ENCODE measurements around the gene EIF3A. TPM values are rescaled to one million over a fixed set of nuclear protein-coding genes. Genes with fewer than 3 reads are reported as not detected.

The EIF3A gene, protein sequence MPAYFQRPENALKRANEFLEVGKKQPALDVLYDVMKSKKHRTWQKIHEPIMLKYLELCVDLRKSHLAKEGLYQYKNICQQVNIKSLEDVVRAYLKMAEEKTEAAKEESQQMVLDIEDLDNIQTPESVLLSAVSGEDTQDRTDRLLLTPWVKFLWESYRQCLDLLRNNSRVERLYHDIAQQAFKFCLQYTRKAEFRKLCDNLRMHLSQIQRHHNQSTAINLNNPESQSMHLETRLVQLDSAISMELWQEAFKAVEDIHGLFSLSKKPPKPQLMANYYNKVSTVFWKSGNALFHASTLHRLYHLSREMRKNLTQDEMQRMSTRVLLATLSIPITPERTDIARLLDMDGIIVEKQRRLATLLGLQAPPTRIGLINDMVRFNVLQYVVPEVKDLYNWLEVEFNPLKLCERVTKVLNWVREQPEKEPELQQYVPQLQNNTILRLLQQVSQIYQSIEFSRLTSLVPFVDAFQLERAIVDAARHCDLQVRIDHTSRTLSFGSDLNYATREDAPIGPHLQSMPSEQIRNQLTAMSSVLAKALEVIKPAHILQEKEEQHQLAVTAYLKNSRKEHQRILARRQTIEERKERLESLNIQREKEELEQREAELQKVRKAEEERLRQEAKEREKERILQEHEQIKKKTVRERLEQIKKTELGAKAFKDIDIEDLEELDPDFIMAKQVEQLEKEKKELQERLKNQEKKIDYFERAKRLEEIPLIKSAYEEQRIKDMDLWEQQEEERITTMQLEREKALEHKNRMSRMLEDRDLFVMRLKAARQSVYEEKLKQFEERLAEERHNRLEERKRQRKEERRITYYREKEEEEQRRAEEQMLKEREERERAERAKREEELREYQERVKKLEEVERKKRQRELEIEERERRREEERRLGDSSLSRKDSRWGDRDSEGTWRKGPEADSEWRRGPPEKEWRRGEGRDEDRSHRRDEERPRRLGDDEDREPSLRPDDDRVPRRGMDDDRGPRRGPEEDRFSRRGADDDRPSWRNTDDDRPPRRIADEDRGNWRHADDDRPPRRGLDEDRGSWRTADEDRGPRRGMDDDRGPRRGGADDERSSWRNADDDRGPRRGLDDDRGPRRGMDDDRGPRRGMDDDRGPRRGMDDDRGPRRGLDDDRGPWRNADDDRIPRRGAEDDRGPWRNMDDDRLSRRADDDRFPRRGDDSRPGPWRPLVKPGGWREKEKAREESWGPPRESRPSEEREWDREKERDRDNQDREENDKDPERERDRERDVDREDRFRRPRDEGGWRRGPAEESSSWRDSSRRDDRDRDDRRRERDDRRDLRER (N-terminal part only)
- total RNA-seq = 100 to 1,000 TPM; 136 to 240 (median 191) TPM

DNA sequence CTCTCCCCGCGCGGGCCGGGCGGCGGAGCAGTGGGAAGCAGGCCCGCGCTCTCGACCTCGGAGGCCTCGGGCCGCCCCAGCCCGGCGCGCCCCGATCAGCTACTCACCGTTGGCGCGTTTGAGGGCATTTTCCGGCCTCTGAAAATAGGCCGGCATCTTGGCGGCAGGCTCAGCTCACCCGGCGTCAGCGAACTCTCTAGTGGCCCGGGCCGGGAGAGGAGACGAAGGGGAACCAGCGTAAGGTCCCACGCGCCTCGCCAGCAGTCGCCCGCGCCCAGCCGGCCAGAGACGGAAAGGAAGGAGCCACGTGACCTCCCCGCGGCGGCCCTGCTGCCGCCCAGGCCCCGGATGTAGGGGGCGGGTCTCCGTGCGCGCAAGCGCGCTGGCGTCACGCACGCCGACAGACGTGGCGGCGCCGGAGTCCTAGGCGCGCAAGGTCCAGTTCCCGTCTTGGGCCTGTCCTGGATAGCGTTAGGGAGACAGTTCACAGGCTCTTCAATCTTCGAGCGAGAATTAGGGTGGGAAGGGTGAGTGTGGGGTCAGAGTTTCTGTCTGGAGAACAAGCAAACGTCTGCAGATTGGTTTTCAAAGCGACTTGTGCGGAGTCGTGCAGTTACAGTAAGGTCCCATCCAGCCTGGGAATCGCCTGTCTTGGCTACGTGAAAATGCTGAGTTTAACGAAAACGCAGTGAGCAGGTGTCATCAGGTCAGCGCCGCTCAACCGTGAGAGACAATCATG is at the start of gene EIF3A:
TSS of gene EIF3A (minus strand) at position 297 of the 739 bp plus-strand sequence. CDS start at position 156, 141 bp downstream.
- Histone ChIP-seq H3K27me3 (no peaks in the 10 kb centered on the region), H3K4me1 (peaks cover 30 to 32% of the 10 kb centered on the region in 2 donors), H3K9me3 (no peaks in the 10 kb centered on the region), H3K27ac (peak within 1 kb of the TSS; percentile 95 to 99 (median 97)), H3K36me3 (no peaks in the 10 kb centered on the region), H3K4me3 (peak within 1 kb of the TSS; percentile 77 to 94 (median 92))
- DNase-seq (peak; percentile 81 to 92), ATAC-seq (peak; percentile 87 to 90)
- intact Hi-C loops (cut with DNase I; ENCODE audit: low total_unique reads) (loop anchor here (1.0 to 5.0 kb wide), 4 partner anchors 23 to 323 kb away; partner anchors contain the start of gene NANOS1), in situ Hi-C loops (cut with MboI; ENCODE audit: low sequenced_read_pairs in 4 of 4) (no loop called here)
- TF ChIP-seq, protein P1, sequence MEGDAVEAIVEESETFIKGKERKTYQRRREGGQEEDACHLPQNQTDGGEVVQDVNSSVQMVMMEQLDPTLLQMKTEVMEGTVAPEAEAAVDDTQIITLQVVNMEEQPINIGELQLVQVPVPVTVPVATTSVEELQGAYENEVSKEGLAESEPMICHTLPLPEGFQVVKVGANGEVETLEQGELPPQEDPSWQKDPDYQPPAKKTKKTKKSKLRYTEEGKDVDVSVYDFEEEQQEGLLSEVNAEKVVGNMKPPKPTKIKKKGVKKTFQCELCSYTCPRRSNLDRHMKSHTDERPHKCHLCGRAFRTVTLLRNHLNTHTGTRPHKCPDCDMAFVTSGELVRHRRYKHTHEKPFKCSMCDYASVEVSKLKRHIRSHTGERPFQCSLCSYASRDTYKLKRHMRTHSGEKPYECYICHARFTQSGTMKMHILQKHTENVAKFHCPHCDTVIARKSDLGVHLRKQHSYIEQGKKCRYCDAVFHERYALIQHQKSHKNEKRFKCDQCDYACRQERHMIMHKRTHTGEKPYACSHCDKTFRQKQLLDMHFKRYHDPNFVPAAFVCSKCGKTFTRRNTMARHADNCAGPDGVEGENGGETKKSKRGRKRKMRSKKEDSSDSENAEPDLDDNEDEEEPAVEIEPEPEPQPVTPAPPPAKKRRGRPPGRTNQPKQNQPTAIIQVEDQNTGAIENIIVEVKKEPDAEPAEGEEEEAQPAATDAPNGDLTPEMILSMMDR (IDR thresholded peaks at IDR 0.05 in 4 of 5, conservative IDR thresholded peaks at IDR 0.05 in 1 of 5) = peak in 1 of 5 experiments; percentile 9
- peak; percentile 96 to 97 for TF ChIP-seq POLR2A (IDR thresholded peaks at IDR 0.05)

DNA sequence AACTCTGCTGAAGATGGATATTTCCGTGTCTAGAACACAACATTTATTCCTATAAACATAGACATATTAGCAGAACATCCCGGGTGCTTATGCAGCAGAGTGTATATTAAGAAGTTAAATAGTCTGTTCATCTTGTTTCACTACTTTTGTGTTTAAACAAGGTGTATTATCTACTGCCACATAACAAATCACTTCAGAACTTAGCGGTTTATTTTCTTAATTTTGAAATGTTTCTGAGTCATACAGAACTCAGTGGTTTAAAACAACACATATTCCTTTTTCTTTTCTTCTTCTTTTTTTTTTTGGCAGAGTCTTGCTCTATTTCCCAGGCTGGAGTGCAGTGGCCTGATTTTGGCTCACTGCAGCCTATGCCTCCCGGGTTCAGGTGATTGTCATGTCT is 49.1 kb upstream of the EIF3A start:
- no peak overlapping the region for H3K4me3 ChIP-seq
- in situ Hi-C loops (cut with MboI; ENCODE audit: low sequenced_read_pairs in 4 of 4) (no loop called here), intact Hi-C loops (cut with DNase I; ENCODE audit: low total_unique reads) (no loop called here)
- peak overlapping the region in 1 of 4 donors; percentile 73 for H3K27ac ChIP-seq
- H3K4me1 ChIP-seq = peaks cover 0 to 6% of the 10 kb centered on the region in 2 donors
- H3K9me3 ChIP-seq = no peaks in the 10 kb centered on the region
- DNase-seq = no peak
- no peaks in the 10 kb centered on the region for H3K27me3 ChIP-seq
- peaks cover 0 to 35% of the 10 kb centered on the region in 2 donors for H3K36me3 ChIP-seq
- TF ChIP-seq POLR2A (IDR thresholded peaks at IDR 0.05) = no peak
- TF ChIP-seq, protein P1 (IDR thresholded peaks at IDR 0.05 in 4 of 5, conservative IDR thresholded peaks at IDR 0.05 in 1 of 5) = no peak
- no peak for ATAC-seq

DNA sequence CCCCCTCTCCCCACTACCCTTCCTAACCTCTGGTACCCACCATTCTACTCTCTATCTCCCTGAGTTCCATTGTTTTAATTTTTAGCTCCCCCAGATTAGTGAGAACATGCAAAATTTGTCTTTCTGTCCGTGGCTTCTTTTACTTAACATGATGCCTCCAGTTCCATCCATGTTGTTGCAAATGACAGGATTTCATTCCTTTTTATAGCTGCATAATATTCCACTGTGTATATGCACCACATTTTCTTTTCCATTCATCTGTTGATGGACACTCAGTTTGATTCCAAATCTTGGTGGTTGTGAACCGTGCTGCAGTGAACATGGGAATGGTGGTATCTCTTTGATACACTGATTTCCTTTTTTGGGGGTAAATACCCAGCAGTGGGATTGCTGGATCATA is 45.3 kb upstream of the EIF3A start:
- in situ Hi-C loops (cut with MboI; ENCODE audit: low sequenced_read_pairs in 4 of 4) = no loop called here
- TF ChIP-seq, protein P1 (IDR thresholded peaks at IDR 0.05 in 4 of 5, conservative IDR thresholded peaks at IDR 0.05 in 1 of 5) = no peak
- TF ChIP-seq POLR2A (IDR thresholded peaks at IDR 0.05) = no peak
- no peak for ATAC-seq
- no peaks in the 10 kb centered on the region for H3K27me3 ChIP-seq
- DNase-seq = no peak
- no peak overlapping the region for H3K27ac ChIP-seq
- H3K4me3 ChIP-seq = no peak overlapping the region
- H3K9me3 ChIP-seq = no peaks in the 10 kb centered on the region
- peaks cover 1 to 2% of the 10 kb centered on the region in 2 donors for H3K4me1 ChIP-seq
- peaks cover 0 to 43% of the 10 kb centered on the region in 2 donors for H3K36me3 ChIP-seq
- intact Hi-C loops (cut with DNase I; ENCODE audit: low total_unique reads) = no loop called here

DNA sequence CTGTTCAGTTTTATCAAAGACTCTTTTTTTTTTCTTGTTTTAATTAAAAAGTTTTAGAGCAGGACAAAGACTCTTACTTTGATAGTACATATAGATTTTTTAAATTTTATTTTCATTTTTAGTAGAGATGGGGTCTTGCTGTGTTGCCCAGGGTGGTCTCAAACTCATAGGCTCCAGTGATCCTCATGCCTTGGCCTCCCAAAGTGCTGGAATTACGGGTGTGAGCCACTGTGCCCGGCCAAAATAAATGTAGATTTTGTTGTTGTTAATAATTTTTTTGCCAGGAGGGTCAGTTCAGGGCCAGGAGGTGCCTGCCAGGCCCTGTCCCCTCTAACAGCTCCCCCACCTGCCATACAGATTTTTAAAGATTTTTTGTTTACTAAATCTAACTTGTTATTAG is 40.3 kb upstream of the EIF3A start:
- no peak for DNase-seq
- Histone ChIP-seq H3K4me1 (peaks cover 10 to 16% of the 10 kb centered on the region in 2 donors), H3K27me3 (no peaks in the 10 kb centered on the region), H3K4me3 (peak overlapping the region in 2 of 4 donors; percentile 9 to 24), H3K36me3 (peaks cover 0 to 41% of the 10 kb centered on the region in 2 donors), H3K9me3 (no peaks in the 10 kb centered on the region), H3K27ac (peak overlapping the region; percentile 79 to 94 (median 84))
- no peak for TF ChIP-seq POLR2A (IDR thresholded peaks at IDR 0.05)
- TF ChIP-seq, protein P1 (IDR thresholded peaks at IDR 0.05 in 4 of 5, conservative IDR thresholded peaks at IDR 0.05 in 1 of 5) = no peak
- in situ Hi-C loops (cut with MboI; ENCODE audit: low sequenced_read_pairs in 4 of 4) = no loop called here
- intact Hi-C loops (cut with DNase I; ENCODE audit: low total_unique reads) = no loop called here
- ATAC-seq = no peak

Data from gastrocnemius medialis (tissue), 4 donors.